ENCODE data around the gene MYL6B. TPM values are rescaled to one million over a fixed set of nuclear protein-coding genes. Genes with fewer than 3 reads are reported as not detected.

MYL6B gene
- total RNA-seq, 1 donor from 2014 or later = 27.4 TPM

GRCh38 chr12:56159482-56160192 lies 7.2 kb downstream of the MYL6B start:
- H3K27me3 ChIP-seq (ENCODE audit: control insufficient read depth, insufficient read depth, low read length) = no peaks in the 10 kb centered on the region
- no peak for DNase-seq (ENCODE audit: low read depth)
- FAIRE-seq = no peak
- TF ChIP-seq, protein P1, sequence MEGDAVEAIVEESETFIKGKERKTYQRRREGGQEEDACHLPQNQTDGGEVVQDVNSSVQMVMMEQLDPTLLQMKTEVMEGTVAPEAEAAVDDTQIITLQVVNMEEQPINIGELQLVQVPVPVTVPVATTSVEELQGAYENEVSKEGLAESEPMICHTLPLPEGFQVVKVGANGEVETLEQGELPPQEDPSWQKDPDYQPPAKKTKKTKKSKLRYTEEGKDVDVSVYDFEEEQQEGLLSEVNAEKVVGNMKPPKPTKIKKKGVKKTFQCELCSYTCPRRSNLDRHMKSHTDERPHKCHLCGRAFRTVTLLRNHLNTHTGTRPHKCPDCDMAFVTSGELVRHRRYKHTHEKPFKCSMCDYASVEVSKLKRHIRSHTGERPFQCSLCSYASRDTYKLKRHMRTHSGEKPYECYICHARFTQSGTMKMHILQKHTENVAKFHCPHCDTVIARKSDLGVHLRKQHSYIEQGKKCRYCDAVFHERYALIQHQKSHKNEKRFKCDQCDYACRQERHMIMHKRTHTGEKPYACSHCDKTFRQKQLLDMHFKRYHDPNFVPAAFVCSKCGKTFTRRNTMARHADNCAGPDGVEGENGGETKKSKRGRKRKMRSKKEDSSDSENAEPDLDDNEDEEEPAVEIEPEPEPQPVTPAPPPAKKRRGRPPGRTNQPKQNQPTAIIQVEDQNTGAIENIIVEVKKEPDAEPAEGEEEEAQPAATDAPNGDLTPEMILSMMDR (IDR thresholded peaks at IDR 0.05; ENCODE audit: insufficient read depth, low read length, severe bottlenecking) = no peak
- peak overlapping the region; percentile 98 for H3K4me3 ChIP-seq (ENCODE audit: low read depth, low read length)
- H3K36me3 ChIP-seq (ENCODE audit: control insufficient read depth, insufficient read depth, low read length) = peaks cover 31% of the 10 kb centered on the region

- TF ChIP-seq, protein P1 (IDR thresholded peaks at IDR 0.05; ENCODE audit: insufficient read depth, low read length, severe bottlenecking) = no peak
- DNase-seq (ENCODE audit: low read depth) = peak; percentile 36
- FAIRE-seq = no peak
- H3K36me3 ChIP-seq (ENCODE audit: control insufficient read depth, insufficient read depth, low read length) = peaks cover 33% of the 10 kb centered on the region
- H3K4me3 ChIP-seq (ENCODE audit: low read depth, low read length) = peak overlapping the region; percentile 98
- no peaks in the 10 kb centered on the region for H3K27me3 ChIP-seq (ENCODE audit: control insufficient read depth, insufficient read depth, low read length)
These were observed 7.9 kb downstream of the MYL6B start for GRCh38 chr12:56160193-56160763.

DNA sequence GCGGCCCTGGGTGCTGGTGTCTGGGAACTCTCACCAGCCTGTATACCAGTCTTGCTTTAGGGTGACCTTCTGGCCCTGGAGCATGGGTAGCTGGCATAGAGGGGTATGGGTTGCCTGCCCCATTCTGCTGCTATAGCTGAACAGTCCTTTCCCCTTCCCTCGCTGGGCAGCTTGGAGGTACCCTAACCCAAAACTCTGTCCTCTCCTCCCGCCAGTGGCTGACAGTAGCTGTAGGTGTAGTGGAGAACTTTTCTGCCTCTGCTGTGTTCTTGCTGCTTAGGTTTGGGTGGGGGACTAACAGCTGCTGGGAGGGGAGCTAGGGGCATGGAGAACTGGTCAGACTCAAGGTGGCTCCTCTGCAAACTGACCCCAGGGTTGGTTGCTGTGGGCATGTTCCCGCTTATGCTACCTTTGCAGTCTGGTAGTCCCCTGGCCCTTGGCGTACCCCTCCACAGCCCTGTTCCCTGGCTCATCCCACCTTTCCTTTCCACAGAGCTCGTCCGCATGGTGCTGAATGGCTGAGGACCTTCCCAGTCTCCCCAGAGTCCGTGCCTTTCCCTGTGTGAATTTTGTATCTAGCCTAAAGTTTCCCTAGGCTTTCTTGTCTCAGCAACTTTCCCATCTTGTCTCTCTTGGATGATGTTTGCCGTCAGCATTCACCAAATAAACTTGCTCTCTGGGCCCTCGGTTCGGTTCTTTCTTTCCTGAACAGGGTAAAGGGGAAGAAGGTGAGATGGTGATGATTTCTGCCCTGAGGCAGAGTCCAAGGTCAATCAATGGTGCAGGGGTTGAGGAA lies 8.7 kb downstream of the MYL6B start:
- peaks cover 37% of the 10 kb centered on the region for H3K36me3 ChIP-seq (ENCODE audit: control insufficient read depth, insufficient read depth, low read length)
- no peaks in the 10 kb centered on the region for H3K27me3 ChIP-seq (ENCODE audit: control insufficient read depth, insufficient read depth, low read length)
- TF ChIP-seq, protein P1 (IDR thresholded peaks at IDR 0.05; ENCODE audit: insufficient read depth, low read length, severe bottlenecking) = no peak
- no peak overlapping the region for H3K4me3 ChIP-seq (ENCODE audit: low read depth, low read length)
- FAIRE-seq = no peak
- DNase-seq (ENCODE audit: low read depth) = no peak

GRCh38 chr12:56161690-56162351 lies 9.4 kb downstream of the MYL6B start:
- Histone ChIP-seq H3K27me3 (ENCODE audit: control insufficient read depth, insufficient read depth, low read length) (no peaks in the 10 kb centered on the region), H3K36me3 (ENCODE audit: control insufficient read depth, insufficient read depth, low read length) (peaks cover 37% of the 10 kb centered on the region), H3K4me3 (ENCODE audit: low read depth, low read length) (no peak overlapping the region)
- TF ChIP-seq, protein P1 (IDR thresholded peaks at IDR 0.05; ENCODE audit: insufficient read depth, low read length, severe bottlenecking) = no peak
- FAIRE-seq (no peak), DNase-seq (ENCODE audit: low read depth) (no peak)

GRCh38 chr12:56162468-56163290 lies 10.3 kb downstream of the MYL6B start:
- DNase-seq (ENCODE audit: low read depth) (no peak), FAIRE-seq (no peak)
- Histone ChIP-seq H3K27me3 (ENCODE audit: control insufficient read depth, insufficient read depth, low read length) (no peaks in the 10 kb centered on the region), H3K4me3 (ENCODE audit: low read depth, low read length) (no peak overlapping the region), H3K36me3 (ENCODE audit: control insufficient read depth, insufficient read depth, low read length) (peaks cover 39% of the 10 kb centered on the region)
- TF ChIP-seq, protein P1 (IDR thresholded peaks at IDR 0.05; ENCODE audit: insufficient read depth, low read length, severe bottlenecking) = no peak
